Measurements from ENCODE around the gene TVP23C. TPM values are rescaled to one million over a fixed set of nuclear protein-coding genes. Genes with fewer than 3 reads are reported as not detected.
"Not testable (repeated sequence)": the region's sequence is repeated elsewhere in the genome, so short reads cannot be mapped to it uniquely, and the experiment has no call there.

Gene TVP23C
- total and polyA plus RNA-seq, 2 of the 8 experiments (the other 6 are each of a cell fraction or from before 2014, with no cell fraction given), result 2.9 to 9.6 TPM

DNA sequence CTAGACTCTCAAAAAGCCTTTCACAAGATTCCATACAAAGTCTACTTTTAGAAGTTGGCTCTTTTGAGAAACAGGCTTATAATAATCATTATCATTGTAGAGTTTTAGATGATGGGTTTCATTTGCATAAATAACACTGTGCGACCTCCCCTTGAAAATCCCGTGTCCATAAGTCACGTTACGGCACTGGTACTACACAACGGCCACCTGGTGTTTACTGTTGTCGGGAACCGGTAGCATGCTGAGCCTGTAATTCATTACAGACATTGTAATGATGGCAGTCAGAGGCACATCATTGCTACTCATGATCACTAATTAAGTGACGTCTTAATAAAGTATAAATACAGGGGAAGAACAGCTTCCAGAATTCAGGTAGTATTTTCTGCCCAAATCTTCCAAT lies 24.7 kb upstream of the TVP23C start:
- H2AFZ ChIP-seq (ENCODE audit: low read length); H3K4me1 ChIP-seq (replicated peaks in 1 of 4; ENCODE audit: control insufficient read depth in 3 of 4, insufficient read depth in 4 of 4, low read length in 3 of 4); H2BK5ac ChIP-seq (ENCODE audit: low read depth, low read length); H2BK15ac ChIP-seq (ENCODE audit: low read length); H3K4me3 ChIP-seq (ENCODE audit: extremely low read depth in 1 of 4, insufficient read depth in 2 of 4, low read depth in 3 of 4, low read length in 4 of 4); H3K56ac ChIP-seq (replicated peaks; ENCODE audit: insufficient read length, low read depth, low read length); H4K20me1 ChIP-seq (replicated peaks in 1 of 2; ENCODE audit: control insufficient read depth in 1 of 2, insufficient read depth in 2 of 2, low read length in 2 of 2); H3K23me2 ChIP-seq (ENCODE audit: low read depth, low read length); H3K4ac ChIP-seq (replicated peaks; ENCODE audit: insufficient read length, low read depth, low read length); H4K91ac ChIP-seq (replicated peaks; ENCODE audit: insufficient read length, low read length); H3K14ac ChIP-seq (ENCODE audit: insufficient read length); H3K79me2 ChIP-seq (ENCODE audit: control insufficient read depth in 1 of 2, insufficient read depth in 2 of 2, low read length in 2 of 2); H3K79me1 ChIP-seq (ENCODE audit: low read depth, low read length); H2BK120ac ChIP-seq (replicated peaks; ENCODE audit: low read depth, low read length); H3K4me2 ChIP-seq (ENCODE audit: insufficient read depth in 1 of 2, low read depth in 2 of 2, low read length in 2 of 2); H4K8ac ChIP-seq (ENCODE audit: extremely low read depth, insufficient read depth, low read length); H3K18ac ChIP-seq (ENCODE audit: extremely low read depth, low read length); DNase-seq (ENCODE audit: low read depth in 1 of 2, low spot score in 2 of 2); H3K23ac ChIP-seq (ENCODE audit: insufficient read length); FAIRE-seq; H3K36me3 ChIP-seq (ENCODE audit: control insufficient read depth in 2 of 4, insufficient read depth in 4 of 4, low read length in 3 of 4); H3K9me3 ChIP-seq (ENCODE audit: insufficient read depth in 2 of 2, low read depth in 1 of 2, low read length in 1 of 2); H2BK20ac ChIP-seq (ENCODE audit: low read length); CTCF ChIA-PET (ENCODE audit: partially characterized antibody); H4K5ac ChIP-seq (ENCODE audit: insufficient read length, low read depth, low read length); H2AK5ac ChIP-seq (ENCODE audit: low read depth, low read length); POLR2A ChIA-PET (ENCODE audit: partially characterized antibody); H3K27ac ChIP-seq (ENCODE audit: low read depth, low read length); H3K9ac ChIP-seq (replicated peaks in 1 of 4; ENCODE audit: extremely low read depth in 1 of 4, low read depth in 3 of 4, low read length in 3 of 4); H3K27me3 ChIP-seq (replicated peaks in 1 of 4; ENCODE audit: control insufficient read depth in 3 of 4, extremely low read depth in 1 of 4, insufficient read depth in 3 of 4, low read length in 3 of 4); H2BK12ac ChIP-seq (ENCODE audit: low read depth, low read length): not testable (repeated sequence)
- WGBS, 2 experiments (ENCODE audit: extremely low coverage in 1 of 2, insufficient coverage in 1 of 2, insufficient read length in 1 of 2, insufficient replicate concordance in 2 of 2, low coverage in 1 of 2, low lambda C conversion rate in 2 of 2, missing lambda C conversion rate in 1 of 2), result 86% methylated on average over 8 of the region's 8 CpGs; no CpG with 5 or more reads in 1 of the 2 experiments

DNA sequence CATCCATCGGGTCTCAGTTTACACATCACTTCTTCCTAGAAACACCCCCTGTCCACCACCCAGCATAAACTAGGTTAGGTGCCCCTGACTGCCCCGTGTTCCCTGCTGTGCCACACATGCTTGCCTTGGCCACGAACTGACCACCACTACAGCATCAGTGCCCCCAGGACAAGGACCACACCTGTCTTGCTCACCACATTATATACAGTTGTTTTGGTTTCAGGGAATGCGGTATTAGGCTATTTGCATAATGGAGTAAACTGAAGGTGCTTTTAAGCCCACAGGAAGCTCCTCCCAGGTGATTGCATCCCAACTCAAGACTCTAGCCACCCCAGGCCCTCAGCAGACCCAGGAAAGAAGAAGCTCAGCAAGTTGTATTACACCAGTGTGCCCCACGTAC lies 20.0 kb upstream of the TVP23C start:
- H3K18ac ChIP-seq (ENCODE audit: extremely low read depth, low read length); H2BK12ac ChIP-seq (ENCODE audit: low read depth, low read length); H3K14ac ChIP-seq (ENCODE audit: insufficient read length); H3K4ac ChIP-seq (replicated peaks; ENCODE audit: insufficient read length, low read depth, low read length); H3K27me3 ChIP-seq (replicated peaks in 1 of 4; ENCODE audit: control insufficient read depth in 3 of 4, extremely low read depth in 1 of 4, insufficient read depth in 3 of 4, low read length in 3 of 4); H2BK15ac ChIP-seq (ENCODE audit: low read length); H3K36me3 ChIP-seq (ENCODE audit: control insufficient read depth in 2 of 4, insufficient read depth in 4 of 4, low read length in 3 of 4); H3K4me2 ChIP-seq (ENCODE audit: insufficient read depth in 1 of 2, low read depth in 2 of 2, low read length in 2 of 2); H4K20me1 ChIP-seq (replicated peaks in 1 of 2; ENCODE audit: control insufficient read depth in 1 of 2, insufficient read depth in 2 of 2, low read length in 2 of 2); H3K23me2 ChIP-seq (ENCODE audit: low read depth, low read length); H3K79me2 ChIP-seq (ENCODE audit: control insufficient read depth in 1 of 2, insufficient read depth in 2 of 2, low read length in 2 of 2); H3K9ac ChIP-seq (replicated peaks in 1 of 4; ENCODE audit: extremely low read depth in 1 of 4, low read depth in 3 of 4, low read length in 3 of 4); H2AFZ ChIP-seq (ENCODE audit: low read length); H4K91ac ChIP-seq (replicated peaks; ENCODE audit: insufficient read length, low read length); H4K5ac ChIP-seq (ENCODE audit: insufficient read length, low read depth, low read length); H3K9me3 ChIP-seq (ENCODE audit: insufficient read depth in 2 of 2, low read depth in 1 of 2, low read length in 1 of 2); H4K8ac ChIP-seq (ENCODE audit: extremely low read depth, insufficient read depth, low read length); H3K4me3 ChIP-seq (ENCODE audit: extremely low read depth in 1 of 4, insufficient read depth in 2 of 4, low read depth in 3 of 4, low read length in 4 of 4); H2BK5ac ChIP-seq (ENCODE audit: low read depth, low read length); DNase-seq (ENCODE audit: low read depth in 1 of 2, low spot score in 2 of 2); H3K56ac ChIP-seq (replicated peaks; ENCODE audit: insufficient read length, low read depth, low read length); H3K27ac ChIP-seq (ENCODE audit: low read depth, low read length); H2BK120ac ChIP-seq (replicated peaks; ENCODE audit: low read depth, low read length); H2AK5ac ChIP-seq (ENCODE audit: low read depth, low read length); CTCF ChIA-PET (ENCODE audit: partially characterized antibody); POLR2A ChIA-PET (ENCODE audit: partially characterized antibody); H2BK20ac ChIP-seq (ENCODE audit: low read length); FAIRE-seq; H3K23ac ChIP-seq (ENCODE audit: insufficient read length); H3K4me1 ChIP-seq (replicated peaks in 1 of 4; ENCODE audit: control insufficient read depth in 3 of 4, insufficient read depth in 4 of 4, low read length in 3 of 4); H3K79me1 ChIP-seq (ENCODE audit: low read depth, low read length): not testable (repeated sequence)
- WGBS, 2 experiments (ENCODE audit: extremely low coverage in 1 of 2, insufficient coverage in 1 of 2, insufficient read length in 1 of 2, insufficient replicate concordance in 2 of 2, low coverage in 1 of 2, low lambda C conversion rate in 2 of 2, missing lambda C conversion rate in 1 of 2), result 50% methylated on average over 2 of the region's 5 CpGs; no CpG with 5 or more reads in 1 of the 2 experiments
